ENCODE measurements around the gene BCAR3.

Gene BCAR3

GRCh38 chr1:93532780-93533378, 148.8 kb downstream of the BCAR3 start:
- no peak for DNase-seq

- DNase-seq = no peak
These were observed 150.4 kb downstream of the BCAR3 start for GRCh38 chr1:93531193-93531592.

- no peak for DNase-seq
These were observed 153.2 kb downstream of the BCAR3 start for GRCh38 chr1:93528412-93528811.

- DNase-seq = no peak
These were observed 155.2 kb downstream of the BCAR3 start for GRCh38 chr1:93526431-93526830.

- DNase-seq = no peak
These were observed 156.2 kb downstream of the BCAR3 start for GRCh38 chr1:93525431-93525830.

- DNase-seq = no peak
These were observed 158.9 kb downstream of the BCAR3 start for GRCh38 chr1:93522721-93523120.

GRCh38 chr1:93521618-93522017, 160.0 kb downstream of the BCAR3 start:
- DNase-seq = no peak

GRCh38 chr1:93519199-93519829, 162.3 kb downstream of the BCAR3 start:
- no peak for DNase-seq

- DNase-seq = no peak
These were observed 163.1 kb downstream of the BCAR3 start for GRCh38 chr1:93518516-93518915.

- no peak for DNase-seq
These were observed 165.5 kb downstream of the BCAR3 start for GRCh38 chr1:93516164-93516563.
